ENCODE data around the gene BTBD19.
A peak's percentile ranks its signal among the peaks of the same experiment; 100 is the strongest.
"Not testable (repeated sequence)": the region's sequence is repeated elsewhere in the genome, so short reads cannot be mapped to it uniquely, and the experiment has no call there.

The BTBD19 gene

GRCh38 chr1:44788120-44788860 is 20.0 kb upstream of the BTBD19 start, which contains the start of gene BEST4:
BEST4 (minus strand) TSS chr1:44788170; CDS start chr1:44787705, 465 bp downstream.
- TF ChIP-seq CTCF (IDR thresholded peaks at IDR 0.05; ENCODE audit: low read length, missing control alignments) = no peak
- no peak for DNase-seq (ENCODE audit: low read depth)

DNA sequence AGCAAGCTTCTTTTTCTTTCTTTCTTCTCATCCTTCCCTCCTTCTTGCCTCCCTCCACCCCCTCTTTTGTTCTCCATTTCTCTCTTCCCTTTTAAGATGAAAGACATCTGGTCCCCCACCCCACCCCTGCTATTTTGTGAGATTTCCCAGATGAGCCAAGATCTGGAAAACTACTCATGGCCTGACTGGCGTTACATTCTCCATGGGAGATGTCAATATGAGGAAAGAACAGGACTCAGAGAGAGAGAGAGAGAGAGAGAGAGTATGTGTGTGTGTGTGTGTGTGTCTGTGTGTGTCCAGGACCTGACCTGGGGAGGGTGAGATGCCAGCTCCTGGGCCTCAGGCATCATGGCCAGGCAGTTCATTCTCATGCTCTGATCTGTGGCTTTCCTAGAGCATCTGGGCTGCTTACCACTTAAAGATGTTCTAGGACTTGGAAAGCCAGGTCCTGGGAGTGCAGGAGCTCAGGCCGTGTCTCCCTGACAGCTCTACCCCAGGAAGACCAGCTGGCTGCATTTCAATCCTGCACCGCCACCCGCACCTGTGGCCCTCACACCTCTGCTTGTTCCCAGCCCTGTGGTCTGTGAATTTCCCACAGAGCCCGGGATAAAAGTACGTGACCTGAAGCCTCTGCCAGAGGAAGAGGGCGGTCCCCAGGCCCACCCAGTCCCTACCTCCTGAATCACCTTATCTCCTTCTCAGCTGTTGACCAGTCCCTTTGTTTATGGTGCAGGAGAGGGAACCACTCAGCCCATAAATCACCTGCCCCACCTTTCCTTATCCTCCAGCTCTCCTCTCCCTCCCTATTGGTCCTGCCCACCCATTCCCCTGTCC is 17.1 kb upstream of the BTBD19 start:
- no peak overlapping the region for H3K4me3 ChIP-seq (replicated peaks; ENCODE audit: low read depth, low read length)
- no peak for DNase-seq (ENCODE audit: low read depth)
- no peak for TF ChIP-seq CTCF (IDR thresholded peaks at IDR 0.05; ENCODE audit: low read length, missing control alignments)

More at GRCh38 chr1:44788120-44788860, 20.0 kb upstream of the BTBD19 start, which contains the start of gene BEST4:
- no peak within 1 kb of the TSS for H3K4me3 ChIP-seq (replicated peaks; ENCODE audit: low read depth, low read length)

DNA sequence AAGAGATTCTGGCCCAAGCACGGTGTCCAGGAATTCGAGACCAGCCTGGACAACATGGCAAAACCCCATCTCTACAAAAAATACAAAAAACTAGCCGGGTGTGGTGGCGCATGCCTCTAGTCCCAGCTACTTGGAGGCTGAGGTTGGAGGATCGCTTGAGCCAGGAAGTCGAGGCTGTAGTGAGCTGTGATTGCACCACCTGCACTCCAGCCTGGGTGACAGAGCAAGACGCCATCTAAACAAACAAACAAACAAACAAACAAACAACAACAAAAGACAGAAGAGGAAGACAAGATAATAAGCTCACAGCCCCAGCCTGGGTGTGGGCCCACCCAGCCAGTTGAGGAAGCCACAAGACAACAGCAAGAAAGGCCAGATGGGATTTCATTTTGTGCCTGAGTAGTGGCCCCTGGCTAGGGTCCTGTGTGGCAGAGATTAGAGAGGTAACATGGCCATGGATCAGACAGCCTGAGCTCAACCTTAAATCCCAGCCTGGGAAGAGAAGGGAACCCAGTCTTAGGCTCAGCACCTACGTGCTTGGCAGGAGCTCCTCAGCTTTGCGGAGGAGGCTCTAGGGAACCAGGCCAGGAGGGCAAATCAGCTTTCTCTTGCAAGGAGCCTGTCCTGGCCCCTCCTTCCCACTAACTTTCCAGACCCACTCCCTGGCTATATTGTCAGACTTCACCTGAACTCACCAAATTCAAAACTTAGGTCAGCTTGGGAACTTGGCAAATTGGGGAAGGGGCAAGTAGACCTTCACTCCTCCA is 15.4 kb upstream of the BTBD19 start:
- DNase-seq (ENCODE audit: low read depth) = no peak
- no peak for TF ChIP-seq CTCF (IDR thresholded peaks at IDR 0.05; ENCODE audit: low read length, missing control alignments)
- H3K4me3 ChIP-seq (replicated peaks; ENCODE audit: low read depth, low read length) = no peak overlapping the region

GRCh38 chr1:44797886-44798285 is 10.4 kb upstream of the BTBD19 start:
- not testable (repeated sequence) for DNase-seq (ENCODE audit: low read depth); H3K4me3 ChIP-seq (replicated peaks; ENCODE audit: low read depth, low read length)

DNA sequence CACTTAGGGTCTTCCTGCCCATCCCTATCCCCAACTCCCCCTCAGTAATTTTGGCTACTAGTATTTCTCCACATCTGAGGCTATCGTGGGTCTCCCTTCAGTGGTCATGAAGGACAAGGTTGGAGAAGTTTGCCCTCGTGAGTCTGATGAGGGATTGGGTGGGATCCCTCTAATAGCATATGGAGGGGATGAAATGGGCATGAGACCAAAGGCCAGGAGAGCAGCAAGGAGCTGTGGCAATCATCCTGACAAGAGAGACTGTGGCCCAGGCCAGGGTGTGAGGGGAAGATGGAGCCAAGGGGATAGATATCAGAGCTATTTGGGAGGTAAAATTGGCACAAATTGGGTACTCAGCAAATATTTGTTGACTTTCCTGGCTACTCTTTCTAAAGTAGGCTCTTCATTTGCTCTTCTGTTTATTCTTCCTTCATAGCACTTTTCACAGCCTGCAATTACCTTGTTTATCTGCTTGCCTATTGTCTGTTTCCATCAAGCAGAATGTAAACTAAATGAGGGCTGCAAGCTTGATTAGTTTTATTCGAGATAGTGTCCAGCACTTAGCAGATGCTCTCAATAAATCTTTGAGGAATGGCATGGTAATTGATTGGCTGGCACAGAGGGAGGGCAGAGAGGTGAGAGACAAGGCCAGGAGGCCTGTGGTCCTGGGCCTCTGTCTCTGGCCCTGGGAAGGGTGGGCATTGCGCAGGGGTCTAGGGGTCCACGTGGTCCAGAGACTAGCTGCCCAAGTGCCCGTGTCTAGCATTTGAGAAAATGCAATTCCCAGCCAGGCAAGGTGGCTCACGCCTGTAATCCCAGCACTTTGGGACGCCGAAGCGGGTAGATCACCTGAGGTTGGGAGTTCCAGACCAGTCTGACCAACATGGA is 9.6 kb upstream of the BTBD19 start:
- DNase-seq (ENCODE audit: low read depth) = no peak
- no peak for TF ChIP-seq CTCF (IDR thresholded peaks at IDR 0.05; ENCODE audit: low read length, missing control alignments)
- no peak overlapping the region for H3K4me3 ChIP-seq (replicated peaks; ENCODE audit: low read depth, low read length)

- peak; percentile 85 for TF ChIP-seq CTCF (IDR thresholded peaks at IDR 0.05; ENCODE audit: low read length, missing control alignments)
- peak within 1 kb of the TSS; percentile 87 for H3K4me3 ChIP-seq (replicated peaks; ENCODE audit: low read depth, low read length)
- peak; percentile 99 for DNase-seq (ENCODE audit: low read depth)
Measured at GRCh38 chr1:44799770-44800584, 8.3 kb upstream of the BTBD19 start, which contains the start of gene PLK3. PLK3 (plus strand) TSS chr1:44800377; CDS start chr1:44800464, 87 bp downstream.
